Esophagus (tissue), 2 donors: Measurements from ENCODE around the gene WASF2. TPM values are rescaled to one million over a fixed set of nuclear protein-coding genes. Genes with fewer than 3 reads are reported as not detected.

Source experiments
- H3K27ac ChIP-seq, 2 donors: one replicate each; pipeline ENCODE4 v1.5.1; 2013; ENCODE audit warnings: low read depth in 2 of 2, mild to moderate bottlenecking in 2 of 2, inconsistent platforms in 1 of 2, low read length in 1 of 2, moderate library complexity in 1 of 2
- H3K27me3 ChIP-seq, 2 donors: one replicate each; pipeline ENCODE4 v1.6.1; 2013; ENCODE audit warnings: low read length in 2 of 2, control low read depth in 1 of 2, mild to moderate bottlenecking in 1 of 2; ENCODE audit not compliant: insufficient read depth in 2 of 2, control insufficient read depth in 1 of 2
- H3K36me3 ChIP-seq, 2 donors: one replicate each; pipeline ENCODE4 v1.6.1; 2013; ENCODE audit warnings: low read length in 1 of 2; ENCODE audit not compliant: control insufficient read depth in 2 of 2, insufficient read depth in 2 of 2
- H3K4me1 ChIP-seq, 2 donors: one replicate each; pipeline ENCODE4 v1.6.1; 2013; ENCODE audit warnings: low read length in 1 of 2; ENCODE audit not compliant: control insufficient read depth in 2 of 2, insufficient read depth in 2 of 2
- H3K4me3 ChIP-seq, 2 donors: one replicate each; pipeline ENCODE4 v1.5.1; 2013; ENCODE audit warnings: low read length in 2 of 2, mild to moderate bottlenecking in 2 of 2, low read depth in 1 of 2, moderate library complexity in 1 of 2
- H3K9me3 ChIP-seq, 2 donors: one replicate each; pipeline ENCODE4 v1.6.1; 2013; ENCODE audit warnings: mild to moderate bottlenecking in 2 of 2, low read depth in 1 of 2, low read length in 1 of 2, moderate library complexity in 1 of 2; ENCODE audit not compliant: control insufficient read depth in 2 of 2, insufficient read depth in 1 of 2
- WGBS, 2 donors: extraction: QIAGEN DNeasy Blood & Tissue Kit; methylation state at CpG; one replicate each; pipeline ENCODE4 v1.1.7; 2013; 5-methylcytosine and 5-hydroxymethylcytosine counted together
- polyA plus RNA-seq, 2 donors: library from polyadenylated mRNA; stranded (reverse); fragments of 200-250 nt; gene quantifications; one replicate each; pipeline ENCODE4 v1.2.3, GENCODE V29; 2013
- donor health status: healthy with polysubstance abuse.
- donor health status: Bipolar disorder and iron deficiency.

Gene WASF2
- polyA plus RNA-seq, 2 donors = 47.8 TPM

DNA sequence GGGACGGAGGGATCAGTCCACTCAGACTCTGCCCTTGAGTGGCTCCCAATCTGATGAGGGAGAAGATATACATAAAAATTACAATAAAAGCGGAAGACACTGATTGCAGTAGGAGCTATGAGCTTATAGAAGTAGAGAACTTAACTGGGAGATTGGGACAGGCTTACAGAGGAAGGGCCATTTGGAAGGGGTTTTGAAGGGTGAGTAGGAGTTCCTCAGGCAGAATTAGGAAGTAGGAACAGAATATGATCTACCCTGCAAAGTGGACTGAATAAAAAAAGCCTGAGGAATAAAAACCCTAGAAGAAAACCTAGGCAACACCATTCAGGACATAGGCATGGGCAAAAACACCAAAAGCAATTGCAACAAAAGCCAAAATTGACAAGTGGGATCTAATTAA lies 9.2 kb upstream of the WASF2 start:
- H3K4me3 ChIP-seq = no peak overlapping the region
- 96 to 98% methylated on average over 2 of the region's 2 CpGs for WGBS, 2 donors

DNA sequence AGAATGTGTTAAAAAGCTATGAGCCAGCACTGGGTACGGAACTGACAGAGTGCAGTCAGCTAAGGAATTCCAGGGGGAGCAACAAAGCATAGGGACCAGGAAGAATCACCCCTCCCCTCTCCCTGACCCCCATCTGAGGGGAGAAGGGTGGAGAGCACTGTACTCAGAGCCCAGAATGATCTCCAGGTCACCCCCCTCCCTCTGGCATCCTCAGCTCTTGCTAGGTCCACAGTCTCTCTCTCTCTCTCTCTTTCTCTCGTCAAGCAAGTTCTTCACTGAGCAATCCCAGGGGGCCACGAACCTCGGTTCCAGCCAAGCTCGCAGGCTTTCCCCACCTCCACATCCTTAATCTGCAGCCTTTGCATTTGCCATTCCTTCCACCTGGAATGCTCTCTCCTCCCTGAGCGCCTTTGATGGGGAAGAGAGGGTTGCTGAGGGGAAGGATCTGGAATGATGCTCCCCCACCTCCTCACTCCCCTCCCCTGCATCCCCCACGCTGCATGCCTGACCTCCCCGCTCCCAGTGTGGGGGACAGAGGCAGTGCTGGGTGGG lies 6.7 kb upstream of the WASF2 start:
- Histone ChIP-seq H3K9me3 (no peaks in the 10 kb centered on the region), H3K4me1 (peaks cover 0 to 7% of the 10 kb centered on the region in 2 donors), H3K27me3 (no peaks in the 10 kb centered on the region), H3K27ac (no peak overlapping the region), H3K4me3 (no peak overlapping the region), H3K36me3 (no peaks in the 10 kb centered on the region)
- WGBS, 2 donors = 31 to 48% methylated on average over 8 of the region's 8 CpGs

More for the DNA sequence above, 9.2 kb upstream of the WASF2 start:
- no peaks in the 10 kb centered on the region for H3K9me3 ChIP-seq
- H3K36me3 ChIP-seq = no peaks in the 10 kb centered on the region
- no peak overlapping the region for H3K27ac ChIP-seq
- no peaks in the 10 kb centered on the region for H3K27me3 ChIP-seq
- peaks cover 0 to 4% of the 10 kb centered on the region in 2 donors for H3K4me1 ChIP-seq

- H3K27me3 ChIP-seq = no peaks in the 10 kb centered on the region
- no peaks in the 10 kb centered on the region for H3K36me3 ChIP-seq
- peak overlapping the region; percentile 94 to 98 for H3K27ac ChIP-seq
- no peaks in the 10 kb centered on the region for H3K9me3 ChIP-seq
- 87 to 89% methylated on average over 3 of the region's 3 CpGs for WGBS, 2 donors
- peaks cover 0 to 7% of the 10 kb centered on the region in 2 donors for H3K4me1 ChIP-seq
- no peak overlapping the region for H3K4me3 ChIP-seq
Measured at GRCh38 chr1:27492796-27493195, 2.8 kb upstream of the WASF2 start.

DNA sequence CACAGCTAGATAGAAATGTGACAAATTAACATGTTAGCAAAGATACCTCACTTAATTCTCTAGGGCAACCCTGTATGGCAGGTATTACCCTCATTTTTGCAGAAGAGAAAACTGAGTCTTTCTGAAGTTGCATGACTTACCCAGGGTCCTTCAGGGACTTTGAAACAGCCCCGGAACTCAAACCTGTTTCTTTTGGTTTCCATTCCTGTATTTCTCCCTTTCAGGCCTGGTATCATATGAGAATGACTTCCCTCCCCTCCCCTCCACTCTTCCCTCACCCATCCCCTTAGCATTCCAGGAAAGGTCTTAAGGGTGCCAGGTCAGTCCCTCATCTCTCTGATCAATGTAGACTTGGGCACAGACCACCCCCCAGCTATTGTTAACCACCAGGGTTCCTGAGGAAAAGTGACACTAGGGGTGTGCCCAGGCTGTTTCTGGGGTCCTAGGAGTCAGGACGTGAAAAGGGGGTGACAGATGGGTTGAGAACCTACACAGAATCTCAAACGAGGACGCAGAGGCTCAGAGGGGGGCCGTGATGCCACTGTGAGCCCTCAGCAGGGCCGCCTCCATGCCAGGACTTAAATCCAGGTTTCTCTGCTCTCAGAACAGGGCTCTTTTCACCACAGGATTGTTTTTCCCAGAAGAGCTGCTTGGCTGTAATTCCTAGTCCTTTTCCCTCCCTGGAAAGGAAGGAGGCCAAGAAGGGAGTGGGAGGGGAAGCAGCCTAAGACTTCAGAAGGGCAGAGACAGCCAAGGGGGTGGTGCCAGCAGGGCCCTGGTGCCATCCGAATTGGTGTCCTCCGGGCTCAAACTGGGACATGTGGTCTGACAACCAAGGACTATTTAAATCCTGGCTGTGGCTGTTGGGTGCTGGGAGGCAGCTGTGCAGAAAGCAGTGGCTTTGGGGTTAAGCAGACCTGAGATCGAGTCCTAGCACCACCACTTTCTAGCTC lies 2.1 kb upstream of the WASF2 start:
- peaks cover 0 to 7% of the 10 kb centered on the region in 2 donors for H3K4me1 ChIP-seq
- no peak overlapping the region for H3K4me3 ChIP-seq
- no peaks in the 10 kb centered on the region for H3K36me3 ChIP-seq
- H3K9me3 ChIP-seq = no peaks in the 10 kb centered on the region
- peak overlapping the region; percentile 94 to 98 for H3K27ac ChIP-seq
- H3K27me3 ChIP-seq = no peaks in the 10 kb centered on the region
- 20 to 30% methylated on average over 9 of the region's 9 CpGs for WGBS, 2 donors

- WGBS, 2 donors = 1% methylated on average over 18 to 26 of the region's 26 CpGs
- H3K27me3 ChIP-seq = no peaks in the 10 kb centered on the region
- H3K27ac ChIP-seq = peak overlapping the region; percentile 98
- no peaks in the 10 kb centered on the region for H3K36me3 ChIP-seq
- H3K9me3 ChIP-seq = no peaks in the 10 kb centered on the region
- H3K4me1 ChIP-seq = peaks cover 0 to 7% of the 10 kb centered on the region in 2 donors
- peak overlapping the region; percentile 84 to 91 for H3K4me3 ChIP-seq
Measured at GRCh38 chr1:27489501-27489972, 430 bp downstream of the WASF2 start.

- H3K9me3 ChIP-seq = no peaks in the 10 kb centered on the region
- WGBS, 2 donors = 5 to 9% methylated on average over 6 of the region's 6 CpGs
- H3K4me3 ChIP-seq = peak overlapping the region; percentile 84 to 91
- H3K36me3 ChIP-seq = peaks cover 0 to 3% of the 10 kb centered on the region in 2 donors
- H3K4me1 ChIP-seq = peaks cover 0 to 12% of the 10 kb centered on the region in 2 donors
- no peaks in the 10 kb centered on the region for H3K27me3 ChIP-seq
- peak overlapping the region; percentile 98 for H3K27ac ChIP-seq
Measured at GRCh38 chr1:27487966-27488884, 1.7 kb downstream of the WASF2 start.

DNA sequence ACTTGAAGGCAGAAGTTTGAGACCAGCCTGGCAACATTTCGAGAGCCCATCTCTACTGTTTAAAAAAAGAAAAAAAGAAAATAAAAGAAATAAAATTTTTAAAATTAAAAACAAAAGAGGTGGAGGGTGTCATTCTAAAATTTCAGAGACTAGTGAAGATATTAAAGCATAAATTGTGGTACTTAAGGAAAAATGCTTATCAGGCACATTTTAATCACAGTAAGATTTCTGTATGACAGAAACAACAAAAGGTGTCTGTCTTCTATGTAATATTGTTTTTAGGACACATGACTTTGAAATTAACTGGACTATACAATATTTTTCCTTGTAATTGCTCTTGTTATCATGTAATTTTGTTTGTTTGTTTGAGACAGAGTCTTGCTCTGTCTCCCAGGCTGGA lies 4.6 kb downstream of the WASF2 start:
- no peak overlapping the region for H3K4me3 ChIP-seq
- no peaks in the 10 kb centered on the region for H3K27me3 ChIP-seq
- H3K4me1 ChIP-seq = peaks cover 0 to 5% of the 10 kb centered on the region in 2 donors
- no peaks in the 10 kb centered on the region for H3K9me3 ChIP-seq
- peaks cover 0 to 3% of the 10 kb centered on the region in 2 donors for H3K36me3 ChIP-seq
- 90 to 96% methylated on average over 1 of the region's 1 CpG for WGBS, 2 donors
- H3K27ac ChIP-seq = no peak overlapping the region

GRCh38 chr1:27483659-27484058 lies 6.3 kb downstream of the WASF2 start:
- Histone ChIP-seq H3K27ac (no peak overlapping the region), H3K27me3 (no peaks in the 10 kb centered on the region), H3K9me3 (no peaks in the 10 kb centered on the region), H3K4me1 (peaks cover 0 to 5% of the 10 kb centered on the region in 2 donors), H3K4me3 (no peak overlapping the region), H3K36me3 (peaks cover 0 to 3% of the 10 kb centered on the region in 2 donors)
- 89 to 91% methylated on average over 2 of the region's 2 CpGs for WGBS, 2 donors

GRCh38 chr1:27481994-27482620 lies 7.9 kb downstream of the WASF2 start:
- WGBS, 2 donors = 39 to 63% methylated on average over 2 of the region's 2 CpGs
- Histone ChIP-seq H3K4me1 (peaks cover 0 to 7% of the 10 kb centered on the region in 2 donors), H3K27me3 (no peaks in the 10 kb centered on the region)

More at GRCh38 chr1:27481994-27482620, 7.9 kb downstream of the WASF2 start:
- H3K36me3 ChIP-seq = peaks cover 0 to 3% of the 10 kb centered on the region in 2 donors
- H3K27ac ChIP-seq = no peak overlapping the region
- H3K4me3 ChIP-seq = no peak overlapping the region
- H3K9me3 ChIP-seq = no peaks in the 10 kb centered on the region
